Testis (tissue), 2 donors: ENCODE data around the gene SLITRK1.

Experiments
- CTCF ChIP-seq, 3 experiments: fragments of 450-650 bp in 2 of 3; fragments of 200-600 bp in 1 of 3; sonication (generic) in 1 of 3; IDR thresholded peaks; one replicate each; pipeline ENCODE4 v1.5.1; 2016 to 2019; ENCODE audit warnings: antibody characterized with exemption in 3 of 3, mild to moderate bottlenecking in 2 of 3, moderate library complexity in 1 of 3
- POLR2A ChIP-seq: fragments of 450-650 bp; IDR thresholded peaks from one replicate; pipeline ENCODE4 v1.6.1; 2017; ENCODE audit warnings: antibody characterized with exemption, mild to moderate bottlenecking, moderate library complexity

DNA sequence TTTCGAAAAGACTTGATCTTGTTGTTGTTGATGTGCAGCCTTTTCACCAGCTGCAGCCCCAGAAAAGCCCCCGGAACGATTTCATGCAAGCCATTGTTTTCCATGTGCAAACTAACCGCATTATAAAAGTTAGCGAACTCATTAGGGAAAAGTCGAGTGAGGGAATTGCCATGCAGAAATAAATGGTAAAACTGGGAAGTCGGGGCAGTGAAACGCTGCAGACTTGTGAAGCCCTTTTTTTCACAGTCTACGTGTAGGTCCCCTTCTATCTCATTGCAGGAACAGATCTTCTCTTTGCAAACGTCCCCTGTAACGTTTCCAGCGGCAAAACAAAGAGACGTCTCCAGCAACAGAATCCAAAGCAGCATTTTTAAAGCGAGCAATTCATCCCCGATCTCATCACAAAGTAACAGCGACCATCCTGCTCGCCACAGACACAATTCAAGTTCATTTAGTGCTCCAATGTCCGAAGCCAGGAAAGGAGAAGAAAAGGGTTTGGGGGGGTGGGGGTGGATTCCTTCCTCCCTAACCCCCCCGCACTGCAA lies 1.1 kb downstream of the SLITRK1 start:
- TF ChIP-seq POLR2A (no peak), CTCF (IDR thresholded peaks at IDR 0.05) (no peak)
